ENCODE measurements around the gene ANKRD11. TPM values are rescaled to one million over a fixed set of nuclear protein-coding genes. Genes with fewer than 3 reads are reported as not detected.

ANKRD11 gene
- total RNA-seq, 2 experiments from 2014 or later = 174 to 177 TPM

GRCh38 chr16:89292443-89293078 is 197.8 kb downstream of the ANKRD11 start:
- H3K36me3 Mint-ChIP-seq (ENCODE audit: low read depth) = peaks cover 14% of the 10 kb centered on the region
- CTCF ChIA-PET = interaction anchor here (2.3 kb wide), 1 partner anchor 216 kb away, joined by 7 read pairs; the partner anchor contains the start of gene SPG7
- DNase-seq = no peak
- no peaks in the 10 kb centered on the region for H3K9me3 Mint-ChIP-seq
- peak overlapping the region; percentile 50 for H3K27ac Mint-ChIP-seq
- intact Hi-C loops (cut with micrococcal nuclease) = no loop called here
- peaks cover 35% of the 10 kb centered on the region for H3K4me1 Mint-ChIP-seq (ENCODE audit: low read depth)
- no peaks in the 10 kb centered on the region for H3K27me3 Mint-ChIP-seq (ENCODE audit: low read depth)
- H3K4me3 Mint-ChIP-seq = no peak overlapping the region

- H3K36me3 Mint-ChIP-seq (ENCODE audit: low read depth) = peaks cover 12% of the 10 kb centered on the region
- CTCF ChIA-PET = interaction anchor here (1.4 kb wide), 1 partner anchor 10 kb away, joined by 3 read pairs; no protein-coding TSS in a partner anchor
- H3K27ac Mint-ChIP-seq = peak overlapping the region; percentile 53
- H3K4me3 Mint-ChIP-seq = no peak overlapping the region
- DNase-seq = no peak
- no peaks in the 10 kb centered on the region for H3K9me3 Mint-ChIP-seq
- peaks cover 27% of the 10 kb centered on the region for H3K4me1 Mint-ChIP-seq (ENCODE audit: low read depth)
- no peaks in the 10 kb centered on the region for H3K27me3 Mint-ChIP-seq (ENCODE audit: low read depth)
- intact Hi-C loops (cut with micrococcal nuclease) = no loop called here
Observed at GRCh38 chr16:89291776-89292175, 198.6 kb downstream of the ANKRD11 start.

- no peak for DNase-seq
- Mint-ChIP-seq H3K27ac (peak overlapping the region; percentile 53), H3K27me3 (ENCODE audit: low read depth) (no peaks in the 10 kb centered on the region), H3K4me1 (ENCODE audit: low read depth) (peaks cover 23% of the 10 kb centered on the region), H3K36me3 (ENCODE audit: low read depth) (peaks cover 13% of the 10 kb centered on the region), H3K9me3 (no peaks in the 10 kb centered on the region), H3K4me3 (no peak overlapping the region)
- CTCF ChIA-PET = interaction anchor here (1.0 to 1.4 kb wide), 2 partner anchors 9 to 217 kb away, joined by 3 read pairs; no protein-coding TSS in a partner anchor
- intact Hi-C loops (cut with micrococcal nuclease) = no loop called here
Observed at GRCh38 chr16:89291363-89291762, 199.0 kb downstream of the ANKRD11 start.

GRCh38 chr16:89290887-89291286 is 199.5 kb downstream of the ANKRD11 start:
- Mint-ChIP-seq H3K27me3 (ENCODE audit: low read depth) (no peaks in the 10 kb centered on the region), H3K4me1 (ENCODE audit: low read depth) (peaks cover 18% of the 10 kb centered on the region), H3K9me3 (no peaks in the 10 kb centered on the region), H3K27ac (peak overlapping the region; percentile 68), H3K4me3 (no peak overlapping the region), H3K36me3 (ENCODE audit: low read depth) (peaks cover 15% of the 10 kb centered on the region)
- intact Hi-C loops (cut with micrococcal nuclease) = no loop called here
- DNase-seq = no peak
- CTCF ChIA-PET = interaction anchor here (1.0 to 1.4 kb wide), 2 partner anchors 9 to 218 kb away, joined by 3 read pairs; no protein-coding TSS in a partner anchor

GRCh38 chr16:89290472-89290871 is 199.9 kb downstream of the ANKRD11 start:
- no peak overlapping the region for H3K4me3 Mint-ChIP-seq
- peak overlapping the region; percentile 68 for H3K27ac Mint-ChIP-seq
- H3K9me3 Mint-ChIP-seq = no peaks in the 10 kb centered on the region
- H3K27me3 Mint-ChIP-seq (ENCODE audit: low read depth) = no peaks in the 10 kb centered on the region
- no peak for DNase-seq
- CTCF ChIA-PET = interaction anchor here (1.0 to 1.4 kb wide), 2 partner anchors 8 to 218 kb away, joined by 3 read pairs; no protein-coding TSS in a partner anchor
- intact Hi-C loops (cut with micrococcal nuclease) = no loop called here
- H3K4me1 Mint-ChIP-seq (ENCODE audit: low read depth) = peaks cover 16% of the 10 kb centered on the region
- peaks cover 15% of the 10 kb centered on the region for H3K36me3 Mint-ChIP-seq (ENCODE audit: low read depth)

GRCh38 chr16:89289428-89290395 is 200.6 kb downstream of the ANKRD11 start:
- intact Hi-C loops (cut with micrococcal nuclease) = loop anchor here (5.0 kb wide), 1 partner anchor 47 kb away; no protein-coding TSS in a partner anchor

GRCh38 chr16:89288966-89289365 is 201.4 kb downstream of the ANKRD11 start:
- CTCF ChIA-PET = interaction anchor here (0.5 to 1.8 kb wide), 15 partner anchors 8 to 260 kb away, joined by 3 to 10 read pairs (median 4); partner anchors contain the start of gene SPG7
- Mint-ChIP-seq H3K4me3 (no peak overlapping the region), H3K36me3 (ENCODE audit: low read depth) (peaks cover 15% of the 10 kb centered on the region), H3K4me1 (ENCODE audit: low read depth) (peaks cover 9% of the 10 kb centered on the region), H3K9me3 (no peaks in the 10 kb centered on the region), H3K27ac (no peak overlapping the region), H3K27me3 (ENCODE audit: low read depth) (no peaks in the 10 kb centered on the region)
- no peak for DNase-seq
- intact Hi-C loops (cut with micrococcal nuclease) = loop anchor here (5.0 kb wide), 1 partner anchor 47 kb away; no protein-coding TSS in a partner anchor

More at GRCh38 chr16:89289428-89290395, 200.6 kb downstream of the ANKRD11 start:
- peak overlapping the region; percentile 53 for H3K27ac Mint-ChIP-seq
- CTCF ChIA-PET = interaction anchor here (0.5 to 1.8 kb wide), 12 partner anchors 8 to 259 kb away, joined by 3 to 10 read pairs (median 4); partner anchors contain the start of gene SPG7
- DNase-seq = peak; percentile 80
- H3K36me3 Mint-ChIP-seq (ENCODE audit: low read depth) = peaks cover 15% of the 10 kb centered on the region
- no peak overlapping the region for H3K4me3 Mint-ChIP-seq
- H3K9me3 Mint-ChIP-seq = no peaks in the 10 kb centered on the region
- no peaks in the 10 kb centered on the region for H3K27me3 Mint-ChIP-seq (ENCODE audit: low read depth)
- H3K4me1 Mint-ChIP-seq (ENCODE audit: low read depth) = peaks cover 13% of the 10 kb centered on the region

GRCh38 chr16:89288577-89288844 is 201.8 kb downstream of the ANKRD11 start:
- Mint-ChIP-seq H3K4me3 (no peak overlapping the region), H3K36me3 (ENCODE audit: low read depth) (peaks cover 15% of the 10 kb centered on the region), H3K27ac (no peak overlapping the region), H3K27me3 (ENCODE audit: low read depth) (no peaks in the 10 kb centered on the region), H3K9me3 (no peaks in the 10 kb centered on the region), H3K4me1 (ENCODE audit: low read depth) (peaks cover 9% of the 10 kb centered on the region)
- intact Hi-C loops (cut with micrococcal nuclease) = loop anchor here (5.0 kb wide), 1 partner anchor 46 kb away; no protein-coding TSS in a partner anchor
- CTCF ChIA-PET = interaction anchor here (0.6 to 1.8 kb wide), 11 partner anchors 8 to 257 kb away, joined by 3 to 10 read pairs (median 4); partner anchors contain the start of gene SPG7
- no peak for DNase-seq

GRCh38 chr16:89287777-89288576 is 202.4 kb downstream of the ANKRD11 start:
- Mint-ChIP-seq H3K27ac (peak overlapping the region; percentile 18), H3K27me3 (ENCODE audit: low read depth) (no peaks in the 10 kb centered on the region), H3K9me3 (no peaks in the 10 kb centered on the region), H3K4me1 (ENCODE audit: low read depth) (peaks cover 9% of the 10 kb centered on the region), H3K4me3 (no peak overlapping the region), H3K36me3 (ENCODE audit: low read depth) (peaks cover 15% of the 10 kb centered on the region)
- CTCF ChIA-PET = interaction anchor here (0.7 to 1.8 kb wide), 7 partner anchors 10 to 220 kb away, joined by 3 to 10 read pairs (median 4); partner anchors contain the start of gene SPG7
- no peak for DNase-seq
- intact Hi-C loops (cut with micrococcal nuclease) = loop anchor here (5.0 kb wide), 1 partner anchor 46 kb away; no protein-coding TSS in a partner anchor

GRCh38 chr16:89286096-89286495 is 204.3 kb downstream of the ANKRD11 start:
- intact Hi-C loops (cut with micrococcal nuclease) = loop anchor here (5.0 kb wide), 1 partner anchor 44 kb away; no protein-coding TSS in a partner anchor
- Mint-ChIP-seq H3K36me3 (ENCODE audit: low read depth) (peaks cover 15% of the 10 kb centered on the region), H3K4me3 (no peak overlapping the region), H3K9me3 (no peaks in the 10 kb centered on the region), H3K27ac (no peak overlapping the region), H3K27me3 (ENCODE audit: low read depth) (no peaks in the 10 kb centered on the region), H3K4me1 (ENCODE audit: low read depth) (peaks cover 2% of the 10 kb centered on the region)
- DNase-seq = no peak
- CTCF ChIA-PET = interaction anchor here (0.6 kb wide), 2 partner anchors 15 to 24 kb away, joined by 3 read pairs; no protein-coding TSS in a partner anchor

- Mint-ChIP-seq H3K27ac (no peak overlapping the region), H3K9me3 (no peaks in the 10 kb centered on the region), H3K36me3 (ENCODE audit: low read depth) (peaks cover 18% of the 10 kb centered on the region), H3K4me1 (ENCODE audit: low read depth) (peaks cover 2% of the 10 kb centered on the region), H3K27me3 (ENCODE audit: low read depth) (no peaks in the 10 kb centered on the region), H3K4me3 (no peak overlapping the region)
- DNase-seq = no peak
- intact Hi-C loops (cut with micrococcal nuclease) = loop anchor here (5.0 kb wide), 1 partner anchor 43 kb away; no protein-coding TSS in a partner anchor
- CTCF ChIA-PET = interaction anchor here (0.6 kb wide), 1 partner anchor 24 kb away, joined by 3 read pairs; no protein-coding TSS in a partner anchor
Observed at GRCh38 chr16:89285381-89285780, 205.0 kb downstream of the ANKRD11 start.
